GM21717 (cell line): Measurements from ENCODE around the gene TRPM1.
"Not testable (repeated sequence)": the region's sequence is repeated elsewhere in the genome, so short reads cannot be mapped to it uniquely, and the experiment has no call there.

Experiments
- ATAC-seq: cut with Tn5 transposase; IDR thresholded peaks from one replicate; pipeline ENCODE4 v1.9.1; 2021; ENCODE audit warnings: mild to moderate bottlenecking, moderate library complexity; ENCODE audit not compliant: unreplicated experiment

TRPM1 gene

GRCh38 chr15:31125061-31125460, 23.5 kb upstream of the TRPM1 start:
- no peak for ATAC-seq

- no peak for ATAC-seq
These were observed 15.0 kb upstream of the TRPM1 start for GRCh38 chr15:31116423-31117030.

- ATAC-seq: no peak
These were observed 9.6 kb upstream of the TRPM1 start for GRCh38 chr15:31111091-31111647.

- ATAC-seq: no peak
These were observed 7.3 kb upstream of the TRPM1 start for GRCh38 chr15:31108836-31109235.

GRCh38 chr15:31106495-31107300, 5.2 kb upstream of the TRPM1 start:
- no peak for ATAC-seq

- ATAC-seq: no peak
These were observed 2.5 kb upstream of the TRPM1 start for GRCh38 chr15:31104003-31104402.

GRCh38 chr15:31102374-31103342, 1.1 kb upstream of the TRPM1 start:
- ATAC-seq: no peak

- ATAC-seq: no peak
These were observed 455 bp upstream of the TRPM1 start for GRCh38 chr15:31102039-31102321.

- no peak for ATAC-seq
These were observed 787 bp downstream of the TRPM1 start for GRCh38 chr15:31100738-31101137.

- ATAC-seq: no peak
These were observed 2.4 kb downstream of the TRPM1 start for GRCh38 chr15:31098953-31099740.

GRCh38 chr15:31098491-31098917, 3.0 kb downstream of the TRPM1 start:
- no peak for ATAC-seq

GRCh38 chr15:31096563-31096962, 5.0 kb downstream of the TRPM1 start:
- no peak for ATAC-seq

- no peak for ATAC-seq
These were observed 10.0 kb downstream of the TRPM1 start for GRCh38 chr15:31091481-31091880.

- no peak for ATAC-seq
These were observed 10.8 kb downstream of the TRPM1 start for GRCh38 chr15:31090766-31091165.

GRCh38 chr15:31089368-31090047, 12.0 kb downstream of the TRPM1 start:
- no peak for ATAC-seq

GRCh38 chr15:31088672-31089367, 12.7 kb downstream of the TRPM1 start:
- ATAC-seq: no peak

GRCh38 chr15:31088041-31088440, 13.5 kb downstream of the TRPM1 start:
- ATAC-seq: not testable (repeated sequence)

- ATAC-seq: no peak
These were observed 15.2 kb downstream of the TRPM1 start for GRCh38 chr15:31086344-31086743.

- ATAC-seq: no peak
These were observed 16.2 kb downstream of the TRPM1 start for GRCh38 chr15:31085359-31085758.
